ENCODE results near the gene SMIM17.

The SMIM17 gene

DNA sequence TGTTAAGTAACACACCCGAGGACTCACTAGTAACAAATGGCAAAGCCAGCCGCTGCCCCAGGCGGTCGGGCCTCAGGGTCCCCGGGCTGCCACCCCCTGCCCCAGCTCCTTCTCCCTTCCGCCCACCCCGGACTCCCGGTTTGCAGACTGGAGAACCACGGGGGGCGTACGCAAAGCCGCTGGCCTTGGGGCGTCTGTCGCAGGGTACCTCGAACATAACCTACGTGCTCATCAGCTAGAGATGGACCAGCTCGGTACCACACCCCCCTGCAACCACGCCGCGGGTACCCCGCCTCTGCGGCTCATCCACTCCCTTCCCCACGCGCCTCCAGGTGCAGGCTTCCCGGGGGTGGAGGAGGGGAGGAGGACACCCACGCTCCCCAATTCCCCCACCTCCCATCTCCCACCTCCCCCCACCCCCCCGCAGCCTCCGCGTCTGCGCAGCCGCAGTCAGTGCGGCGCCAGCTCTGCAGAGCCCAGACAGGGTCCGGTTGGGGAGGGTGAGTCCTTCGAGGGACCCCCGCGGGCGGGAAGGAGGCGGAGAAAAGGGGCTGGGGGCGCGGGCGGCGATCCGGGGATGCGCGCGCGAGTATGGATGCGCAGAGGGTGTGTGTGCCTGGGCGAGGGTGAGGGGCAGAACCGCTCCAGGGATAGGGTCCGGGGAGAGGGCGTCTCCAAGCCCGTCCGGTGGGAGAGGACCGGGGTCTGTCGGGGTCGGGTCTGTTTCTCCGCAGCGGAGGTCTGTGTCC, at the start of gene SMIM17:
Gene SMIM17, plus strand, starts transcription at position 449 of the 749 bp plus-strand sequence. CDS start 2,509 bp downstream, outside the sequence.
- DNase-seq, result no peak

DNA sequence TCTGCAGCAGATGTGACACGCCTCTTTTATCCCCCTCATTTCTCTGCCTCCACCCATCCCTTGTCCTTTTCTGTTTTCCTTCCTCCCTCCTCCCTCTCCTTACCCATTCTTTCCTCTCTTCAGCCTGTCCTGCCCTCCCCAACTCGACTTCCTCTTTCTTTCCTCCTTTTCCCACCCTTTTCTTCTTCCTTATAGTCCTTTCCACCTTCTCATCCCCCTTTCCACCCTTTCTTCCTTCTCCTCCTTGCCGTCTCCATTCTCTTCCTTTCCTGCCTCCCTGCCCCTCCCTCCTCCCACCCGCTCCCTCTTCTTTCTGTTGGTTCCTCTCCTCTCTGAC, 48.5 kb upstream of the SMIM17 start:
- DNase-seq, result no peak

DNA sequence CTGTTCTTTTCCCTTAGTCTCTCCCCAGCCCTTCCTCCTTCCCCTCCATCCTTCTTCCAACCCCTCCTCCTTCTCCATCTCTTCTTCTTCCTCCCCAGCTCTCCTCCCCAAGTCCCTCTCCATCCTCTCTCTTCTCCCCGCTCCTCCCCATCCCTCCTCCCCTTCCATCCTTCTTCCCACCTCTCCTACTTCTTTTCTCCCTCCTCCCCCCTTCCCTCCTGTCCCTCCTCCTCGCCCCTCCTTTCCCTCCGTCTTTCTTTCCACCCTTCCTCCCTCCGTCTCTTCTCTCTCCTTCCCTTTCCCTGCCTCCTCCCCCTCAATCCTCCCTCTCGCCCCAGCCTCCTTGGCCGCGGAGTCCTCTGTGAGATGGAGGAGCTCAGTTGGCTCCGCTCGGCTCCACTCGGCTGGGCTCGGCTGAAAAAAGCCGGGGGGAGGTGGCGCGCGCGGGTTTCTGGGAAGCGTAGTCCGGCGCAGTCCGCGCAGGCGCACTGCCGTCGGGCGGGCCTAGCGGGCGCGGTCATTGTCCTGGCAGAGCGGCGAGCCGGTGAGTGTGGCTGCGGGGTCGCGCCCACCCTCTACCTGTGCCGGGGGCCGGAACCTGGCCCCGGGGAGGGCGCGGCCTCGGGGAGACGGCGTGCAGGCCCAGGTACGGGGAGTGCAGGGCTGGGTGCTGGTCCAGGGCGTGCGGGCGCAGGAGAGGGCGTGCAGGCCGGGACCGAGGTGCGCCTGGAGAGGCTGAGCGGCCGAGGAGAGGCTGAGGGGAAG, 48.0 kb upstream of the SMIM17 start, which contains the start of gene ZNF71:
Gene ZNF71, plus strand, starts transcription at position 520 of the 765 bp plus-strand sequence. CDS start 6,257 bp downstream, outside the sequence.
- peak; percentile 94 for DNase-seq

- peak; percentile 36 for DNase-seq
These were observed 47.4 kb upstream of the SMIM17 start for GRCh38 chr19:56595548-56595899.

GRCh38 chr19:56596676-56597075, 46.3 kb upstream of the SMIM17 start:
- DNase-seq, result no peak

DNA sequence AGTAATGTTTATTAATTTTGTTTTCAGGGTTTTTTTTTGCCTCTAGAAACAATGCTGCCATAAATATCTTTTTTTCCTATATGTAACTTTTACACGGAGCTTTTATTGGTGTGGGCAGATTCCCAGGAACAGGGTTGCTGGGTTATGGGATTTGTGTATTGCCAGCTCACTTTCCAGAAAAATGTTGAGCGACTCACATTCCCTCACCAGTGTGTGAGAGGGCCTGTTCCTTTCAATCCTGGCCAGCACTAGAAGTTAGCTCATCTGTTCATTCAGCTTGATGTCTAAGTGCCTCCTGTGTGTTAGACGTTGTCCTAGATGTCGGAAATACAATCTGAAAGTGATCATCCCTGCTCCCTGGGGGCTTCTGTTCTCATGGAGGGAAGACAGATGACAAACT, 45.3 kb upstream of the SMIM17 start:
- DNase-seq, result no peak

DNA sequence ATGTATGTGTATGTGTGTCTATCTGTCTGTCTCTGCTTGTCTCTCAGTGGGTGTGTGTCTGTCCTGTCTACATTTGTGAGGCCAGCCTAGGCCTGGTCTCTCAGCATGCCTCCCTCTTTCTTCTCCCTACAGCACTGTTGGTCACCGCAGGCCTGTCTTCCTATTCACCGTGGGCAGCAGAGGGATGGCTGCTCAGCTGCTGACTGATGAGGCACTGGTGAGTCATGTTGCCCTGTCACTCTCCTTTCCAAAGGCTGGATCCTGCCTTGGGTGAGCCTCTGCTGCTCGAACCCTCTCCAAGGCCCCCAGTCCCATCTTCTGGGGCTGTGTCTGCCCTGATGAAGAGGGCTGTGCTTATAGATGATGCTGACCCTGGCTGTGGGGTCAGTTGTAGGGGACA, 41.6 kb upstream of the SMIM17 start:
- no peak for DNase-seq

DNA sequence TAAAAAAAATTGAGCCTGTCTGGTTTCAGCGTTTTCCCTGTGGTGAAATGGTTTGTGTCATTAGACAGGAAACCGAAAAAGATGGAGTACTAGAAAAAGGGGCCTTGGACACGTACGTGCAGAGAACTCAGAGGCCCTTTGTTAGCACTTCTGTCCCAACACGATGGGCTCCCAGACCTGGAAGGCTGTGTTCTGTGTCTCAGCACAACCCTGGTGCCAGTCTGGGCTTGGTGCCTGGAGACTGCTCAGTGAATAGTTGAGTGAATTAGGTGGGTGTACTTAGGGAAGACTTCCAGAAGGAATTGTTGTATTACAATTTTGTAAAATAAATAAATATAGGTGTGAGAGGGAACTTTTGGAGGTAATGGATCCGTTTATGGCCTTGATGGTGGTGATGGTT, 39.1 kb upstream of the SMIM17 start:
- no peak for DNase-seq

- no peak for DNase-seq
These were observed 34.5 kb upstream of the SMIM17 start for GRCh38 chr19:56608274-56608964.

GRCh38 chr19:56611288-56611687, 31.7 kb upstream of the SMIM17 start:
- DNase-seq, result no peak

GRCh38 chr19:56612737-56613136, 30.2 kb upstream of the SMIM17 start:
- no peak for DNase-seq

GRCh38 chr19:56613639-56614038, 29.3 kb upstream of the SMIM17 start:
- no peak for DNase-seq

- no peak for DNase-seq
These were observed 25.4 kb upstream of the SMIM17 start for GRCh38 chr19:56617531-56617930.

GRCh38 chr19:56619121-56619520, 23.8 kb upstream of the SMIM17 start:
- no peak for DNase-seq

DNA sequence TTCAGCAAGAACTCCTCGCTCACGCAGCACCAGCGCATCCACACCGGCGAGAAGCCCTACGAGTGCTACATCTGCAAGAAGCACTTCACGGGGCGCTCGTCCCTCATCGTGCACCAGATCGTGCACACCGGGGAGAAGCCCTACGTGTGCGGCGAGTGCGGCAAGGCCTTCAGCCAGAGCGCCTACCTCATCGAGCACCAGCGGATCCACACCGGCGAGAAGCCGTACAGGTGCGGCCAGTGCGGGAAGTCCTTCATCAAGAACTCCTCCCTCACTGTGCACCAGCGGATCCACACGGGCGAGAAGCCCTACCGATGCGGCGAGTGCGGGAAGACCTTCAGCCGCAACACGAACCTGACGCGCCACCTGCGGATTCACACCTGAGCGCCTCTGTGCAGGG, 20.6 kb upstream of the SMIM17 start:
- no peak for DNase-seq

GRCh38 chr19:56623006-56623405, 20.0 kb upstream of the SMIM17 start:
- DNase-seq, result no peak

DNA sequence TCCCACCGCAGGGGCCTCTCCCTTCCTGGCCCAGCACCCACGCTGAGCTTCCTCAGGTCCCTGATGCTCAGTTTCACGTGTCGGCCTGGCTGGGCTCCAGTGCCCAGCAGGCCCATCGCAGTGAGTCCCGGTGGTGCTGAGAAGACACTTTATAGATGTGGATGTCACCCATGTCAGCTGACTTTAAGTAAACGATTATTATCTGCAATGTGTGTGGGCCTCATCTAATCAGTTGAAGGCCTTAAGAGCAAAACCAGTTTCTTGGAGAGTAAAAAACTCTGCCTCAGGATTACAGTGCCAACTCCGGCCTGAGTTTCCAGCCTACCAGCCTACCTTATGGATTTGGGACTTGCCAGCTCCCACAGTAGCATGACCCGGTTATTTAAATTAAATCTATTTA, 17.3 kb upstream of the SMIM17 start:
- no peak for DNase-seq

DNA sequence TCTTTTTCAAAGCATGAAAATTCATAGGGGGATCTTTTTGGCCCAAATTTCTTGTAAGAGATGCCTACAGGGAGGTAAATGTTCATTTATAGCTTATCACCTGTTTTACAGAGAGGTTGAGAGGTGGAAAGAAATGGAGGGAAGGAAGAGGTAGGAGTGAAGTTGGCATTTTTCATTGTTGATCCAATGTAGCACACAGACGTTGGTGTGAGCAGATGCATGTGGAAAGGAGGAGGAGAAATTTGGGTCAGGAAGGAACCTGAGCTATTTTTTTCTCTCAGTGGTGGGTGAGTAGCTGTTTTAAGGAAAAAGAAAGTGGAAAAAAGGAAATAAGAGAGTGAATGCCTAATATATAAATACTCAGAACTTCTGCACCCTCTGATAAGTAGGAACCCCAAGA, 9.9 kb upstream of the SMIM17 start:
- DNase-seq, result no peak

DNA sequence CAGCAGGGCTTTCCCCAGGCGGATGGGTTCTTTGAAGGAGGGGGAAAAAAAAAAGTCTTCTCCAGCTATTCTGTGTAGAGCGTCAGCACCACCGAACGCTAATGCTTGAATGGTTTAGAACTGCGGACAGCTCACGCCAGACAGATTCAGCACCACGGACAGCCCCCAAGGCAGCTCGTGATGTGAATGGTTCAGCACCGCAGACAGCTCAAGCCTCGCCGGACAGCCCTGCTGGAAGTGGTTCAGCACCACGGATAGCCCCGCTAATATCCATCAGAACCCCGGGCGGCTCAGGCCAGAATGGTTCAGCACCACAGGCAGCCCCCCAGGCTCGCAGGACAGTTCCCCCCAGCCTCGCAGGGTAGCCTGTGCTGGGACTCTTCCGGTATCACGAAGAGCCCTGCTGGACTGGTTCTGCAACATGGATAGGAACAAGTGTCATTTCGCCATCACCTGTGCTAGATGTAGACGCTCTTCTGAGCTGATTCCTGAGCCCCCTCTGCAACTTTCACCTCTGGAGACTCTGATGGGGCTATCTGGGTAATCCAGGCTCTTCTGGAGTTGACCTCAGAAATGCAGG, 4.9 kb upstream of the SMIM17 start:
- no peak for DNase-seq

- DNase-seq, result no peak
These were observed 3.7 kb upstream of the SMIM17 start for GRCh38 chr19:56639217-56639616.

DNA sequence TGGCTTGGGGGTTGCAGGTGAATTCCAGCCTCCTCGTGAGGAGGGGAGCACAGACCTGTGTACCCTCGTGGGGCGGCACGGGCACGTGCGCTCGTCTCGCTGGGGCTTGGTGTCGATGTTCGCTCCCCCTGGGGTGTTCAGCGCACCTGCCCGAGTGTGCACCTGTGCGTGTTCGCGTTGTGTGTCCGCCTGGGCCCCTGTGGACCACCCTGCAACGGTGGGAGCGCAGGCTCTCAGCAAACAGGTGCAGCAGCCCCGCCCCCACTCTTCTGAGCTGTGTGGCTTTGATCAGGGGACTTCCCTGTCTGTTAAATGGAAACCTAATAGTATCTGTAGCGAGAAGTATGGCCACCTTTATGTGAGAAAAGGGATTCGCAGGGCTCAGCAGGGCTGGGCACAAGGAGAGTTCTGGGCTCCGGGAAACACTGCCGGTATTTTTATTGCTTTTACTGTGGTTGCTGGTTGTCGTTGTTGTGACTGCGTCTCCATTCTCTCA, 549 bp downstream of the SMIM17 start:
- DNase-seq, result no peak

- no peak for DNase-seq
These were observed 11.2 kb downstream of the SMIM17 start for GRCh38 chr19:56654151-56654550.

DNA sequence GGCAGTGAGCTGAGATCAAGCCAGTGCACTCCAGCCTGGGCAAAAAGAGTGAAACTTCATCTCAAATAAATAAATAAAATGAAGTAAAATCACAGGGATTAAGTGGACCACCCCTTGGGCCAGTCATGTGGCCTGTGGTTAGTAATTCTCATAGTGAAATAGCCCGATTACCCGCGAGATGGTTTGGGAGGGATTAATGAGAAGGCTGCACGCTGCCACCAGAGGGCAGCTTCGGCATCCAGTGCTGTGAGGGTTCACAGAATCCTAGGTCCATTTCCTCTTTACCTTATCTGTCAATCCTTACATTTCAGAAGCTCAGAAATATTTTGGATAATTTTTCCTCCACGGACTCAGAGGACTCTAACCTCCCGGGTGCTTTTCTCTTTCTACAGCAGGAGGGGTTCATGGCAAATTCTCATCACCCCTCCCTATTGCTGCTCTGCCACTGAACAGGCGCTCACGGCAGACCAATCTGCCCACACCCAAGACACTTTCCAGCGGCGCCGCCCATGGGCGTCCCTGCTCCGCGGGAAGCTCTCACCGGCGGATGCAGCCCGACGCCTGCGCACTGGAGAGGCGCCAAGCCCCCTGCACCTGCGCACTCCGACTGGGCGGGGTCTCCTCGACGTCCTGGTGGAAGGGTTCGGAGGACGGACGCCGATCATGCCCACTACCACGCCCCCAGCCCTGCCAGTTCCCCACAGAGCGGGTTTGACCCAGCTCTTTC, 17.6 kb downstream of the SMIM17 start:
- no peak for DNase-seq
